Cerebellar cortex (tissue), 1 donor: ENCODE measurements around the gene GAS6.
A peak's percentile ranks its signal among the peaks of the same experiment; 100 is the strongest.
"Not testable (repeated sequence)": the region's sequence is repeated elsewhere in the genome, so short reads cannot be mapped to it uniquely, and the experiment has no call there.

Source experiments
- DNase-seq: peaks from one replicate; pipeline ENCODE4 v3.0.0-alpha.2; 2015; ENCODE audit warnings: low spot score

Gene GAS6

GRCh38 chr13:113863524-113864272, at the start of gene GAS6:
Gene GAS6 (minus strand): TSS chr13:113864076. CDS start chr13:113863920, 156 bp downstream.
- DNase-seq, result peak; percentile 29

- not testable (repeated sequence) for DNase-seq
Measured at GRCh38 chr13:113913408-113913807, 49.5 kb upstream of the GAS6 start.

DNA sequence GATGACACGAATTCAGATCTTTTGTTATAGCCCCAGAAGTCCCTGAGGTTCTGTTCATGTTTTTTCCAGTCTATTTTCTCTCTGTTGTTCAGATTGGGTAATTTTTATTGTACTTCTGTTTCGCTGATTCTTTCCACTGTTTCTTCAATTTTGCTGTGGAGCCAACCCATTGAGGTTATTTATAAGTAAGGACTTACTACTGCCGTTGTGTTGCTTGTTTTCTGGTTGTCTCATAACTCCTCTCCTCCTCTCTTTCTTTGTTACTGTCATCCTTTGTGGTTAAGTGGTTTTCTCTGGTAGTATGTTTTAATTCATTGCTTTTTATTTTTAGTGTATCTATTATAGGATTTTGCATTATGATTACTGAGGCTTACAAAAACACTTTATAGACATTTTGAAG, 48.7 kb upstream of the GAS6 start:
- no peak for DNase-seq

DNA sequence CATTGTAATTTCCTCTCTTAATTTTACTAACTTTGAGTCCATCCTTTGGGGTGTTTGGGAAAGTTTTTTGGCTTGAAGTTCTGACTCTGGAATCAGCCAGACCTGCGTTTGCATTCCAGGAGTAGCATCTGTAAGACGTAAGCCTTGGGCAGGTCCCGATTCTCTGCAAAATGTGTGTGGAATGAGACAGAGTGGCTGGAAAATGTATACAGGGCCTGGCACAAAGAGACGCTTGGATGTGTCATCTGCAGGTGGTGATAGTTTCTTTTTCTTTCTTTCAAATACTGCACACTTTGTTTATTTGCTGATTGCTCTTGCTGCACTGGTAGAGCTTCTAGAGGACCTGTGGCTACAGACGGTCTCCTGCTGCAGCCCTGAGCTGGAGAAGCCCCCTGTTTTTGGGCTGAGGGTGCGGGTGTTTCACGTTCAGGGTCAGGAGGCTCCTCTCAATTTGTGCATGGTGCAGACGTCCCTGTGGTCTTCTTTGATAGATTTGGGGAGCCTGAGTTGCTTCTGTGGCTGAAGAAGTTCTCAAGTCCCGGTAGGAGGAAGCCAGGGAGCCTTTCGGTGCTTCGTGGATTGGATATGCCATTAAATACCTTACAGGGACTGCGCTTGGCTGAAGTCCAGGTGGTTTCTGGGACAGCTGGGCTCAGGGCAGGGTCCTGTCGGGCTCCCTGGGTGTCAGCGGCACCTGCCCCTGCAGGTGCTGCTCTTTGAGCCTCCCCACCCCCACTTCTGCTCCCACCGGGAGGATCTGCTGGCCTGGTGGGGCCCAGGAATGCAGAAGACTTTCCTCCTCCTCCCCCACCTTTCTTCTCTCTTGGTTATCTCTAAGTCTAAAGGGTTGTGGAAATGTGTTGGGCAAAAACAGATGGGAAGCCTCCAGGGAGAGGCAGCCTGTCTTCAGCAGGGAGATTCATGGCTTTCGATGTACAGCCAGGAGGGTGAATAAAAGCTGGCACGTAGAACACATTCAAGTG, 44.0 kb upstream of the GAS6 start:
- no peak for DNase-seq

GRCh38 chr13:113906571-113906970, 42.7 kb upstream of the GAS6 start:
- peak; percentile 21 for DNase-seq

DNA sequence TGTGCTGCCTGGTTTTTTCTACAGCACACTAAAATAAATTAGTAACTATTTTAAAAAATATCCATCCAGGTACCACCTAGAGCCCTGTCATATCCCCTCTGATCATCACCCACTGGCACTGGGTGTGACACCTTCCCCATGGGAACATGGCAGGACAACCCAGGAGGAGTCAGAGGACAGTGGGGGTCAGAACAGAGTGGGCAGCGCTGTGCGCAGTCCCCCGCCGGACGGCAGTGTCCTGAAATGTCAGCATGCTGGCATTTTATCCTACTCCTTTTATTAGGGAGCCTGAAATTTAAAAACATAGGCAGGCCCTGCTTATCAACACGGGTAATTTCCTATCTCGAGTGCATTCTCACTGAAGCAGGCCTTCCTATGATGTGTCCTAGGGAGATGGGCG, 42.1 kb upstream of the GAS6 start:
- DNase-seq, result no peak

DNA sequence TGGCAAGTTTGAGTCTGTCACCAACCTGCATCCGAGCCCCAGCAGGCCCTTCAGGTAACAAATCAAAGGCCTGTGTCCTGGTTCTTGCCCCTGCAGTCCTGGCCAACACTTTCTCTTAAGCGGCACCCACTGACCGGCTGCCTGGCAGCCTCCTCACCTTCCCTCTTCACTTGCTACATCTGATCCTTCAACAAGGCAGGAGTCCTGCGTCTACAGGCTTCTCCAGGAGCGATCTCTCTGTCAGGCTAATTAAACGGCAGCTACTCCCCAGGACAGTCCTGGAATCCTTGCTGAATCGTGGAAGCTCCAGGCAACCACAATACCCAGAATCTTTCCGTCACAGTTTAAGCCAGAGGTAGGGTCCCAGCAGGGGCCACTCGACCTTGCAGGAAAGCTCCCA, 41.1 kb upstream of the GAS6 start:
- no peak for DNase-seq

- peak; percentile 16 for DNase-seq
Measured at GRCh38 chr13:113904411-113904810, 40.5 kb upstream of the GAS6 start.

DNA sequence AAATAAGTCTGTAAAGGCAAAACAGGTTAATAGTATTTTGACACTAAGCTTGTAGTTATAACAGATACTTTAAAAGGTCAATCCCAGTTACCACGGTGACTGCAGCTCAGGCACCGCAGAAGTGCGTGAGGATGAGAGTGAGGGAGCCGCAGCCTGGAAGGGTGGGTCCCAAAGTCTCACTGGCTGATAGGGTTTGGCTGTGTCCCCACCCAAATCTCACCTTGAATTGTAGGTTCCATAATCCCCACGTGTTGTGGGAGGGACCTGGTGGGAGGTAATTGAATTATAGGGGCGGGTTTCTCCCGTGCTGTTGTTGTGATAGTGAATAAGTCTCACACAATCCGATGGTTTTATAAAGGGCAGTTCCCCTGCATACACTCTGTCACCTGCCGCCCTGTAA, 40.0 kb upstream of the GAS6 start:
- DNase-seq, result no peak

- DNase-seq, result no peak
Measured at GRCh38 chr13:113902986-113903775, 39.3 kb upstream of the GAS6 start.

- no peak for DNase-seq
Measured at GRCh38 chr13:113902481-113902880, 38.6 kb upstream of the GAS6 start.

DNA sequence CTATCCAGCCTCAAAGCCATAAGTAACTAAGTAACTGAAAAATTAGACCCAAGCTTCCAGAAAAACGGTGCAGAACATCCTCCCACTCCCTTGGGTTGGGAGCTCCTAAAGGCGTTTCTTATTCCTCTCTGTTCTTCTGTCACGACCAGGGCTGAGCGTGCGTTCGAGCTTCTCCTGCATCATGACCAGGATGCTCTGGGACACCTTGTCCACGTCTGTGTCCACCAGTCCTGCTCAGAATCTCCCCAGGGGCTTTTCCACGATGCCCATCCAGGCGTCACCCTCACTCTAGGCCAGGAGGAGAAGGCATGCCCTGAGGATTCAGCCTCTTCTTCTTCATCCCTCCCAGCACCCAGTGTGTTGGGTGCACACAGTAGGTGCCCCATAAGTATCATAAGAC, 37.8 kb upstream of the GAS6 start:
- DNase-seq, result no peak

GRCh38 chr13:113901231-113901630, 37.4 kb upstream of the GAS6 start:
- no peak for DNase-seq

DNA sequence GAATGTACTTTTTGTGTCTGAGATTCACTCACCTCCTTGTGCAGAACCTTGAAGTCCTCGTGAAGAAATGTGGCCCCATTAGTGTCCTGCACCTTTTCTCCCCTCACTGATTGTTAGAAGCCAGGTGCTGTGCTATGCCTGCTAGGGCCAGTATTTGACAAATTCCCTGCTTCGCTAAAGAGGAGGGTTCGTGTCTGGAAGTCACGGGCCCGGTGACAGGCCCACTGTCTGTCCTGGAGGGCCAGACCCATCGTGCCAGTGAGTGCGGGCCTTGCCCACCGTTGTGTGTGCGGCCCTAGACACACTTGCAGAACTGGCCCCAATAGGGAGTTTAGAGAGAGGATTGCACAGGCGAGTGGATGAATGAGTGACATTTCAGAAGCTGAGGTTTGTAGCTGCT, 36.8 kb upstream of the GAS6 start:
- DNase-seq, result no peak

DNA sequence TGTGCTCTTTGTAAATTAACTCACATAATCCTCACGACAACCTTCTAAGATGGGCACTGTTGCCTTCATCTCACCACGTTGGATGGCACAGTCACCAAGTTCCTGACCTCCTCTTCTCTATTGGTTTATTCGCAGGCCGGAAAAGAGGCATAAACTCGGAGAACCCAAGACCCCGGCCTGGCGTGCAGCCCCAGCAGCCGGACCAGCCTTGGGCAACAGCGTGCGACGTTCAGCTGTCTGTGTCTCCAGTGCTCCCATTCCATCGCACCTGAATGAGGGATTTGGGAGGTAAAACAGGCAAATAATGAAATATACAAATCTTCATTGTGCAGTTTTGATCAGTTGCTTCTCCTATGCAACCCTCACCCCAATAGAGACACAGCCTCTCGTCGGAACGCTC, 34.5 kb upstream of the GAS6 start:
- no peak for DNase-seq

DNA sequence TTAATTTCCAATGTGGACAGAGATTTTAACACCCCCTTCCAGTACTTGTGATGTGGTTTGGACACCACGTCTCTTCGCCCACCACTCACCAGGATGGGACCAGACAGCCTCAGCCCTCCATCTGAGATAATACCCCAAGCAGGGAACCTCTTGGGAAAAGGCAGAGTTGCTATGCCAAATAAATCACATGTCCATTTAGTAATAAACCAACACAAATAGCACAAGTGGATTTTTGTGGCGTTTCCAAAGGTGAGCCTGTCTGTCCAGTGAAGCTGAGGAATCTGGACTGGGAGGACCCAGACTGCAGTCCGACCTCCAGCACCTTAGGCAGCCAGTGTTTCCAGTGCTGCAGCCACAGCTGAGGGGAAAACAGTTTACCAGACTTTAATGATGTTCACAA, 34.1 kb upstream of the GAS6 start:
- DNase-seq, result no peak

DNA sequence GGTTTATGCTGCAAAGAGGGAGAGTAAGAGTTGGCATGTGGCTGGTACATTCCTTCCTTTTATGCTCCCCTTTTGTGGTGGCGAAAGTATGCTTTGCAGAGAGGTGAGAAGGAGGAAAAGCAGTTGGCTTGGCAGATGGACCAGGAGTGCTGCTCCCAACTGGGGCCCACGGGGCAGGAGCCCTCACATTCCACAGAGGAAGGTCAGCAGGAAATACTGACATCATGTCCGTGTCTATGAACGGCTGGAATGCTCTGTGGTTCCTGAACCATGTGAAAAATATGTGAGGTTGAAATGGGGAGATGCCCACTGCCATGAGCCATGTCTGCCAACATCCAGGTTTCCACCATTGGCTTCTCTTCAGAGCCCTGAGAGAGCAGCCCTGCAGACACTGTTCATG, 33.3 kb upstream of the GAS6 start:
- DNase-seq, result no peak

DNA sequence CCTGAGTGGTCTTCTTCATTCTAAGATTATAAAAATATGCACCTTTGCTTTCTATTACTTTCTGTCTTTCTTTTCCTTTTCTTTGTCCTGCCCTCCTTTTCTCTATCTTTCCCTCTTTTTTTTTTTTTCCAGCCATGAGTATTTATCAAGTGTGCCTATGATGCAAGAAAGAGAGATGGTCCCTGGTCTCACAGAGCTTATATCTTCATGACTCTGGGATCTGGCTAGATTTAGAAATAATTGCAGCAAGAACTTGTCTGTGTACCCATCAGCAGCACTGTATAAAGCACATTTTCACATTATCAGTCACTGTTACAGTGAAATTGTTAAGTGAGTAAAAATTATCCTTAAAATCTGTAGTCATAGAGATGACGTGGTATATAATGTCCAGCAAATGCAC, 31.6 kb upstream of the GAS6 start:
- DNase-seq, result no peak

DNA sequence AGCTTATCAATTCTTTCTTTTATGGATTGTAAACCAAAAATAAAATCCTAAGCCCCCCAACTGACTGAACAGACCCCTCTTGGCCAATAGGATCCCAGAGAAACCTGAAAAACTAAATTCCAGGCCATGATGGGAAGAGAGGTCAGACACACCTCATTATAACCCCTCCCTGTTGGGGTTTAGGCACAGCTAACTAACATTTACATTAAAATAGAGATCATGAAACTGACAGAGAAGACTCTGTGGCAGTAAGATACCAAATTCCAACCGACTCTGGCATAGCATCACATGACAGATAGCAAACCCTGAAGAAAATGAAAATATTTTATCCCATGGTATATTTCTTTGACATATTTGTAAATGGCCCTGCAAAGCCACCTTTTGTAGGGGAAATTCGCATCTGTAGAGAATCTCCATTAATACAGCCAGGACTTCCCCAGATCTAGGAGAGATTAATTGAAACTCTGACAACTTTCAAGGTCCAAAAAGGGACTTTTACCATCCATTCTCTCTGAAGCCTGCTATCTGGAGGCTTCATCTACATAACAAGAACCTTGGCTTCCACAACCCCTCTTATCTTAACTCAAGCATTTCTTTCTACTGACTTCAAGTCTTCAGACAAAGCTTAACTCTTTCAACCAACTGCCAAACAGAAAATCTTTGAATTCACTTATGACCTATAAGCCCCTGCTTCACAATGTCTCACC, 27.1 kb upstream of the GAS6 start:
- DNase-seq, result no peak

GRCh38 chr13:113889467-113889866, 25.6 kb upstream of the GAS6 start:
- DNase-seq, result no peak

DNA sequence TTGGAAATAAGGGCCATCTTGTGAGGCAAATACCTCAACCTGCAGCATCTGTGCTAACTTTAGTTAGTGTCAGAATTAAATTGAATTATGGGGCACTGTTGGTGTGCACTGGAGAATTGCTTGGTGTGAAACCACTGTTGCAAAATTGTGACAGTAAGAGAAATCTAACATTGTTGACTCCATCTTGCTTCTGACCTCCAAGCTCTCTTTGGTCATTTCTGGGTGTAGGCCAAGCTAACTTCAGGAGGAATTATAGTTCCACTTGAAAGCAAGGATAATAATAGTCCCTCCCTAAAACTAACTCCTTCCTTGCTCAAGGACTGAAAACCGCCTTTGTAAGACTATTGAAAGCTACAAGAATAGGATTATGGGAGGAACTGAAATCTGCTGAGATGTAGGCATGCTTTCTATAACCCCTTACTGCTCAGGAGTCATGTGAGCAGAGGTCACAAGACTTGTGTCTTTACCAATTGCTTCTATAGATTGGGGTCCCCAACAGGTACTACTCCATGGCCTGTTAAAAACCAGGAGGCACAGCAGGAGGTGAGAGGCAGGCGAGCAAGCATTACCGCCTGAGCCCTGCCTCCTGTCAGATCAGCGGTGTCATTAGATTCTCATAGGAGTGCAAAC, 24.9 kb upstream of the GAS6 start:
- no peak for DNase-seq
